Activated CD4-positive, alpha-beta T cell treated with anti-CD3 and anti-CD28 coated beads, Interleukin-2, amount 10 ng/mL, durations not matched to agents 24 days and 14 days (primary cell): ENCODE data around the gene BICRA. TPM values are rescaled to one million over a fixed set of nuclear protein-coding genes. Genes with fewer than 3 reads are reported as not detected.
"Not testable (repeated sequence)": the region's sequence is repeated elsewhere in the genome, so short reads cannot be mapped to it uniquely, and the experiment has no call there.

Experiments
- DNase-seq: peaks from one replicate; pipeline ENCODE4 v3.0.0; 2022
- H3K27ac Mint-ChIP-seq: one replicate; pipeline ENCODE4 v1.8.0; 2022; ENCODE audit warnings: mild to moderate bottlenecking, mixed read lengths
- H3K27me3 Mint-ChIP-seq: one replicate; pipeline ENCODE4 v1.8.0; 2022; ENCODE audit warnings: mixed read lengths
- H3K36me3 Mint-ChIP-seq: one replicate; pipeline ENCODE4 v1.8.0; 2022; ENCODE audit warnings: low read depth, mild to moderate bottlenecking, mixed read lengths
- H3K4me1 Mint-ChIP-seq: one replicate; pipeline ENCODE4 v1.8.0; 2021; ENCODE audit warnings: mixed read lengths
- H3K4me3 Mint-ChIP-seq: one replicate; pipeline ENCODE4 v1.8.0; 2022; ENCODE audit warnings: mild to moderate bottlenecking, moderate library complexity, mixed read lengths
- H3K9me3 Mint-ChIP-seq: one replicate; pipeline ENCODE4 v1.8.0; 2021; ENCODE audit warnings: mixed read lengths
- intact Hi-C: fragments of 100-400 bp; cut with micrococcal nuclease; formaldehyde crosslinking; loops from one replicate; pipeline ENCODE4 v1.15.1; 2023
- total RNA-seq: library from RNA; stranded (reverse); gene quantifications from 2 replicates; pipeline ENCODE4 v1.2.3, GENCODE V29; 2022

BICRA gene
- total RNA-seq, 1 donor from 2014 or later: 11.9 TPM

GRCh38 chr19:47719047-47719859 lies 110.3 kb downstream of the BICRA start:
- Mint-ChIP-seq H3K4me1 (peaks cover 2% of the 10 kb centered on the region), H3K27ac (no peak overlapping the region), H3K9me3 (no peaks in the 10 kb centered on the region), H3K27me3 (peaks cover 11% of the 10 kb centered on the region), H3K4me3 (no peak overlapping the region), H3K36me3 (no peaks in the 10 kb centered on the region)
- intact Hi-C loops: no loop called here
- DNase-seq: no peak

GRCh38 chr19:47720669-47721422 lies 111.9 kb downstream of the BICRA start:
- no peak for DNase-seq
- no peaks in the 10 kb centered on the region for H3K36me3 Mint-ChIP-seq
- peaks cover 2% of the 10 kb centered on the region for H3K4me1 Mint-ChIP-seq
- H3K4me3 Mint-ChIP-seq: no peak overlapping the region
- no peak overlapping the region for H3K27ac Mint-ChIP-seq
- intact Hi-C loops: no loop called here
- H3K9me3 Mint-ChIP-seq: no peaks in the 10 kb centered on the region
- peaks cover 2% of the 10 kb centered on the region for H3K27me3 Mint-ChIP-seq

GRCh38 chr19:47723581-47723940 lies 114.6 kb downstream of the BICRA start:
- intact Hi-C loops: no loop called here
- H3K27me3 Mint-ChIP-seq: peaks cover 2% of the 10 kb centered on the region
- H3K36me3 Mint-ChIP-seq: no peaks in the 10 kb centered on the region
- peak overlapping the region; percentile 89 for H3K27ac Mint-ChIP-seq
- peaks cover 7% of the 10 kb centered on the region for H3K4me1 Mint-ChIP-seq
- peak overlapping the region; percentile 66 for H3K4me3 Mint-ChIP-seq
- DNase-seq: peak; percentile 71
- H3K9me3 Mint-ChIP-seq: no peaks in the 10 kb centered on the region

GRCh38 chr19:47725759-47726401 lies 116.9 kb downstream of the BICRA start:
- H3K36me3 Mint-ChIP-seq: no peaks in the 10 kb centered on the region
- intact Hi-C loops: no loop called here
- H3K9me3 Mint-ChIP-seq: no peaks in the 10 kb centered on the region
- H3K4me3 Mint-ChIP-seq: no peak overlapping the region
- H3K4me1 Mint-ChIP-seq: peaks cover 24% of the 10 kb centered on the region
- DNase-seq: no peak
- no peak overlapping the region for H3K27ac Mint-ChIP-seq
- H3K27me3 Mint-ChIP-seq: peaks cover 1% of the 10 kb centered on the region

GRCh38 chr19:47726467-47726866 lies 117.5 kb downstream of the BICRA start:
- intact Hi-C loops: no loop called here
- peaks cover 1% of the 10 kb centered on the region for H3K27me3 Mint-ChIP-seq
- no peaks in the 10 kb centered on the region for H3K36me3 Mint-ChIP-seq
- H3K27ac Mint-ChIP-seq: no peak overlapping the region
- H3K9me3 Mint-ChIP-seq: no peaks in the 10 kb centered on the region
- H3K4me3 Mint-ChIP-seq: no peak overlapping the region
- no peak for DNase-seq
- H3K4me1 Mint-ChIP-seq: peaks cover 24% of the 10 kb centered on the region

GRCh38 chr19:47728295-47728694 lies 119.4 kb downstream of the BICRA start:
- intact Hi-C loops: loop anchor here (2.0 kb wide), 1 partner anchor 15 kb away; no protein-coding TSS in a partner anchor
- Mint-ChIP-seq H3K4me1 (peaks cover 21% of the 10 kb centered on the region), H3K4me3 (peak overlapping the region; percentile 15)
- H3K27ac Mint-ChIP-seq, H3K36me3 Mint-ChIP-seq, H3K27me3 Mint-ChIP-seq, DNase-seq, H3K9me3 Mint-ChIP-seq: not testable (repeated sequence)

- Mint-ChIP-seq H3K36me3 (no peaks in the 10 kb centered on the region), H3K27me3 (peaks cover 1% of the 10 kb centered on the region), H3K4me1 (peaks cover 21% of the 10 kb centered on the region), H3K27ac (peak overlapping the region; percentile 78), H3K4me3 (peak overlapping the region; percentile 91), H3K9me3 (no peaks in the 10 kb centered on the region)
- intact Hi-C loops: loop anchor here (2.0 kb wide), 1 partner anchor 13 kb away; no protein-coding TSS in a partner anchor
- peak; percentile 72 for DNase-seq
Measured at GRCh38 chr19:47729468-47729798, 120.5 kb downstream of the BICRA start.

- H3K27ac Mint-ChIP-seq: peak overlapping the region; percentile 78
- H3K9me3 Mint-ChIP-seq: no peaks in the 10 kb centered on the region
- DNase-seq: peak; percentile 88
- H3K4me3 Mint-ChIP-seq: peak overlapping the region; percentile 91
- H3K36me3 Mint-ChIP-seq: no peaks in the 10 kb centered on the region
- H3K4me1 Mint-ChIP-seq: peaks cover 21% of the 10 kb centered on the region
- H3K27me3 Mint-ChIP-seq: peaks cover 1% of the 10 kb centered on the region
- intact Hi-C loops: loop anchor here (2.0 kb wide), 1 partner anchor 13 kb away; no protein-coding TSS in a partner anchor
Measured at GRCh38 chr19:47729799-47730520, 121.0 kb downstream of the BICRA start.

- Mint-ChIP-seq H3K27me3 (peaks cover 1% of the 10 kb centered on the region), H3K36me3 (no peaks in the 10 kb centered on the region), H3K4me3 (peak overlapping the region; percentile 91), H3K27ac (no peak overlapping the region), H3K9me3 (no peaks in the 10 kb centered on the region), H3K4me1 (peaks cover 21% of the 10 kb centered on the region)
- no peak for DNase-seq
- intact Hi-C loops: no loop called here
Measured at GRCh38 chr19:47730521-47730889, 121.6 kb downstream of the BICRA start.

GRCh38 chr19:47730910-47731309 lies 122.0 kb downstream of the BICRA start:
- Mint-ChIP-seq H3K4me3 (peak overlapping the region; percentile 91), H3K27me3 (peaks cover 1% of the 10 kb centered on the region), H3K36me3 (no peaks in the 10 kb centered on the region), H3K4me1 (peaks cover 21% of the 10 kb centered on the region), H3K9me3 (no peaks in the 10 kb centered on the region), H3K27ac (no peak overlapping the region)
- DNase-seq: no peak
- intact Hi-C loops: no loop called here

GRCh38 chr19:47735131-47735530 lies 126.2 kb downstream of the BICRA start:
- Mint-ChIP-seq H3K4me3 (no peak overlapping the region), H3K36me3 (no peaks in the 10 kb centered on the region), H3K4me1 (peaks cover 4% of the 10 kb centered on the region), H3K9me3 (no peaks in the 10 kb centered on the region), H3K27me3 (no peaks in the 10 kb centered on the region), H3K27ac (no peak overlapping the region)
- DNase-seq: no peak
- intact Hi-C loops: no loop called here

GRCh38 chr19:47740866-47741519 lies 132.1 kb downstream of the BICRA start:
- H3K27ac Mint-ChIP-seq: no peak overlapping the region
- no peaks in the 10 kb centered on the region for H3K9me3 Mint-ChIP-seq
- intact Hi-C loops: loop anchor here (5.0 kb wide), 1 partner anchor 1839 kb away; the partner anchor contains the start of gene MYPOP
- H3K36me3 Mint-ChIP-seq: peaks cover 5% of the 10 kb centered on the region
- H3K4me1 Mint-ChIP-seq: peaks cover 17% of the 10 kb centered on the region
- no peak for DNase-seq
- H3K27me3 Mint-ChIP-seq: peaks cover 2% of the 10 kb centered on the region
- H3K4me3 Mint-ChIP-seq: no peak overlapping the region

- intact Hi-C loops: loop anchor here (2.0 to 5.0 kb wide), 2 partner anchors 13 to 1839 kb away; partner anchors contain the start of gene MYPOP
- Mint-ChIP-seq H3K4me3 (no peak overlapping the region), H3K36me3 (peaks cover 6% of the 10 kb centered on the region), H3K27me3 (peaks cover 2% of the 10 kb centered on the region), H3K27ac (peak overlapping the region; percentile 53), H3K4me1 (peaks cover 17% of the 10 kb centered on the region), H3K9me3 (no peaks in the 10 kb centered on the region)
- DNase-seq: no peak
Measured at GRCh38 chr19:47741544-47742140, 132.7 kb downstream of the BICRA start.
